ENCODE measurements around the gene DPEP1. TPM values are rescaled to one million over a fixed set of nuclear protein-coding genes. Genes with fewer than 3 reads are reported as not detected.

The DPEP1 gene
- polyA plus RNA-seq, 4 donors, result 125 to 375 (median 342) TPM

DNA sequence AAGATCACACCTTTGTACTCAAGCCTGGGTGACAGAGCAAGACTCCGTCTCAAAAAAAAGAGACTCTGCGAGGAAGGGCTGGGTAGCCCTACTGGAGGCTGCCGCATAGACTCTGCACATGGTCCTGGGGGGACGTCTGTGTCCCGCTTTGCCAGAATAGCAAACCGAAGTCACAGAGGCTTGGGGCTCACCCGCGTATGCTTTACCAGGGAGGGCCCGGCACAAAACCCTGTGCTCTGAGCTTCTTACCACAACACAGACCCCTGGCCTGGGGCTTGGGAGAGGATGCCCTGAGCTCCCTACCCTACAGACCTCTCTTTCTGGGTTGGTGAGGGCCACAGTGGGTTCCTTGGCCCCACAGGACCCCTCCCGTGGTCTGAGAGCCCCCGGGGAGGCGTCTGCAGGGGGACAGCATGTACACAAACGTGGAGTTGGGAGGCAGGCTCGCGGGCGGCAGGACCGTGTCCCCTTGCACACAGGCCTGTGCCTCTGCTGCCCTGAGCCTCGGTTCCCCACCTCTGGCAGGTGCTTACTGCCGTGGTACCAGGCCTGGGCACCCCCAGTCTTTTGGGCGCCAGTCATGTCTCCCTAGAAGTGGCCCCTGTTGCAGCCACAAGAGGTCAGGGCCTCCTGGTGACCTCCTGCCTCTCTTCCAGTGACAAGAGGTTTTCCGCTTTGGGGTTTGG is 24.1 kb upstream of the DPEP1 start:
- no peak for DNase-seq
- Histone ChIP-seq H3K36me3 (ENCODE audit: control insufficient read depth in 3 of 3, insufficient read depth in 2 of 3, low read depth in 1 of 3, low read length in 3 of 3) (no peaks in the 10 kb centered on the region), H3K27me3 (ENCODE audit: control insufficient read depth in 3 of 3, insufficient read depth in 3 of 3, low read length in 3 of 3) (no peaks in the 10 kb centered on the region), H3K27ac (ENCODE audit: low read depth in 1 of 3, low read length in 2 of 3) (no peak overlapping the region), H3K9me3 (ENCODE audit: control insufficient read depth in 2 of 2, insufficient read depth in 1 of 2, low read depth in 1 of 2, low read length in 1 of 2) (peaks cover 0 to 4% of the 10 kb centered on the region in 2 donors), H3K4me1 (ENCODE audit: control insufficient read depth in 3 of 3, insufficient read depth in 2 of 3, low read depth in 1 of 3, low read length in 2 of 3) (no peaks in the 10 kb centered on the region), H3K4me3 (ENCODE audit: low read depth in 1 of 3, low read length in 3 of 3) (no peak overlapping the region)
- 93 to 96% (median 94%) methylated on average over 21 of the region's 21 CpGs for WGBS, 3 donors
- no peak for FAIRE-seq

DNA sequence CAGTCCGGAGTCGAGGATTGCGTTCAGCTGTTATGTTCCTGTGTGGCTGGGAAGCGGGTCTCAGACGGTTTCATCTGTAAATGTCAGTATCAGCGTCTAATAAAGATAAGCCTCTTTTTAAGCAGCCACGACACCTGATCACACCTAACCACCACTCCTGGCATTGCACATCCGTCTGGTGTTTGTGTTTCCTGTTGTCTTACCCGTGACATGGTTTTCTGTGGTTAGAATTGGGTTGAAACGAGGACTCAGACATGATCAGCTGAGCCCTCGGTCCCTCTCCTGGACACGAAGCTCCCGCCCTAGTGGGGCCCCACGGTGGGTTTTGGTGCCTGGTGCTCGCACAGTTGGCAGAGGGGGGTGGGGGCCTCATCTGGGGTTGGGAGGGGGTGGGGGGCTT is 19.6 kb upstream of the DPEP1 start:
- Histone ChIP-seq H3K27me3 (ENCODE audit: control insufficient read depth in 3 of 3, insufficient read depth in 3 of 3, low read length in 3 of 3) (no peaks in the 10 kb centered on the region), H3K4me3 (ENCODE audit: low read depth in 1 of 3, low read length in 3 of 3) (no peak overlapping the region), H3K9me3 (ENCODE audit: control insufficient read depth in 2 of 2, insufficient read depth in 1 of 2, low read depth in 1 of 2, low read length in 1 of 2) (no peaks in the 10 kb centered on the region), H3K4me1 (ENCODE audit: control insufficient read depth in 3 of 3, insufficient read depth in 2 of 3, low read depth in 1 of 3, low read length in 2 of 3) (no peaks in the 10 kb centered on the region), H3K27ac (ENCODE audit: low read depth in 1 of 3, low read length in 2 of 3) (no peak overlapping the region), H3K36me3 (ENCODE audit: control insufficient read depth in 3 of 3, insufficient read depth in 2 of 3, low read depth in 1 of 3, low read length in 3 of 3) (no peaks in the 10 kb centered on the region)
- FAIRE-seq (no peak), DNase-seq (peak in 1 of 2 donors; percentile 59)
- WGBS, 3 donors, result 57 to 74% (median 68%) methylated on average over 15 of the region's 15 CpGs

DNA sequence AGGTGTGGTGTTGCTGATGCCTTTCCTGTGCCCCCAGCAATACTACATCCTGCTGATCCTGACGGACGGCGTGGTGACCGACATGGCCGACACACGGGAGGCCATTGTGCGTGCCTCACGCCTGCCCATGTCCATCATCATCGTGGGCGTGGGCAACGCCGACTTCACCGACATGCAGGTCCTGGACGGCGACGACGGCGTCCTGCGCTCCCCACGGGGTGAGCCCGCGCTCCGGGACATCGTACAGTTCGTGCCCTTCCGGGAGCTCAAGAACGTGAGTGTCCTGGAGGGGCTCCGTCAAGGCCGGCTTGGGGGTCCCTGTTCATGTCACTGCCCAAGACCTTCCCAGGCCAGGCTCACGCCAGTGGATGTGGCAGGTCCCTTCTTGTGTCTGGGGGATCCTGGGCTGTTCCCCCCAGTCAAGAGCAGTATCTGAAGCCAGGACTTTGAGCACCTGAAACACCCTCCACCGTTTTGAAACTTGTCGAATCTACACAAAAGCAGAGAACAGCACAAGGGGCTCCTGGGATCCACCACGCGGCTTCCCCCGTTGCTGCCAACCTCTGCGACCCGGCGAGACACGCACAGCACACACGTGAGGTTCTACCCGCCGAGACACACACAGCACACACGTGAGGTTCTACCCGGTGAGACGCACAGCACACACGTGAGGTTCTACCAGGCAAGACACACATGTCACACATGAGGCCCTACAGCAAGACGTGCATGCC is 17.9 kb upstream of the DPEP1 start:
- Histone ChIP-seq H3K4me3 (ENCODE audit: low read depth in 1 of 3, low read length in 3 of 3) (no peak overlapping the region), H3K9me3 (ENCODE audit: control insufficient read depth in 2 of 2, insufficient read depth in 1 of 2, low read depth in 1 of 2, low read length in 1 of 2) (no peaks in the 10 kb centered on the region), H3K36me3 (ENCODE audit: control insufficient read depth in 3 of 3, insufficient read depth in 2 of 3, low read depth in 1 of 3, low read length in 3 of 3) (no peaks in the 10 kb centered on the region), H3K4me1 (ENCODE audit: control insufficient read depth in 3 of 3, insufficient read depth in 2 of 3, low read depth in 1 of 3, low read length in 2 of 3) (no peaks in the 10 kb centered on the region), H3K27ac (ENCODE audit: low read depth in 1 of 3, low read length in 2 of 3) (no peak overlapping the region), H3K27me3 (ENCODE audit: control insufficient read depth in 3 of 3, insufficient read depth in 3 of 3, low read length in 3 of 3) (no peaks in the 10 kb centered on the region)
- FAIRE-seq (no peak), DNase-seq (no peak)
- WGBS, 3 donors, result 94 to 96% (median 96%) methylated on average over 47 of the region's 47 CpGs

DNA sequence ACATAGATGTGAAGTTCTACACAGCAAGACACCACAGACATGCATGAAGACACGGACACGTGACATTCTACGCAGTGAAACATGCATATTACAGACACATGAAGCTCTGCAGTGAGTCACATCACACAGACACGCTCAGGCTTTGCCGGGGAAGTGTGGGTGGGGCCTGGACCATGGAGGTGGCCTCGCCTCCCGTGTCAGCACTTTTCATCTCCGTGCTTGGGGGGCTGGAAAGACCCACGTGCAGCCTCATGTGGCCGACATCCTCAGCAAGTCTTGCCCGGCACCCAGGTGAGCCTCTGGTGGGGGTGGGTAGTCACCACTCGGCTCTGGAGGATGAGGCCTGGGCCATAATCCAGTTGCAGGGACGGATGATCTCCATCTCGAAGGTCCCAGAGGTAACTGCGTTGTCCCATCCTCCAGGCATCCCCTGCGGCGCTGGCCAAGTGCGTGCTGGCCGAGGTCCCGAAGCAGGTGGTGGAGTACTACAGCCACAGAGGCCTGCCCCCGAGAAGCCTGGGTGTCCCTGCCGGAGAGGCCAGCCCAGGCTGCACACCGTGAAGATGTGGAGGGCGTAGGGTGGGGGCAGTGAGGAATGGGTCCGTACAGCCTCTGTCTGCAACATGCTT is 17.3 kb upstream of the DPEP1 start:
- DNase-seq (no peak), FAIRE-seq (no peak)
- Histone ChIP-seq H3K36me3 (ENCODE audit: control insufficient read depth in 3 of 3, insufficient read depth in 2 of 3, low read depth in 1 of 3, low read length in 3 of 3) (no peaks in the 10 kb centered on the region), H3K27ac (ENCODE audit: low read depth in 1 of 3, low read length in 2 of 3) (no peak overlapping the region), H3K4me3 (ENCODE audit: low read depth in 1 of 3, low read length in 3 of 3) (no peak overlapping the region), H3K4me1 (ENCODE audit: control insufficient read depth in 3 of 3, insufficient read depth in 2 of 3, low read depth in 1 of 3, low read length in 2 of 3) (no peaks in the 10 kb centered on the region), H3K9me3 (ENCODE audit: control insufficient read depth in 2 of 2, insufficient read depth in 1 of 2, low read depth in 1 of 2, low read length in 1 of 2) (no peaks in the 10 kb centered on the region), H3K27me3 (ENCODE audit: control insufficient read depth in 3 of 3, insufficient read depth in 3 of 3, low read length in 3 of 3) (no peaks in the 10 kb centered on the region)
- 90 to 92% (median 90%) methylated on average over 23 to 25 of the region's 25 CpGs for WGBS, 3 donors

DNA sequence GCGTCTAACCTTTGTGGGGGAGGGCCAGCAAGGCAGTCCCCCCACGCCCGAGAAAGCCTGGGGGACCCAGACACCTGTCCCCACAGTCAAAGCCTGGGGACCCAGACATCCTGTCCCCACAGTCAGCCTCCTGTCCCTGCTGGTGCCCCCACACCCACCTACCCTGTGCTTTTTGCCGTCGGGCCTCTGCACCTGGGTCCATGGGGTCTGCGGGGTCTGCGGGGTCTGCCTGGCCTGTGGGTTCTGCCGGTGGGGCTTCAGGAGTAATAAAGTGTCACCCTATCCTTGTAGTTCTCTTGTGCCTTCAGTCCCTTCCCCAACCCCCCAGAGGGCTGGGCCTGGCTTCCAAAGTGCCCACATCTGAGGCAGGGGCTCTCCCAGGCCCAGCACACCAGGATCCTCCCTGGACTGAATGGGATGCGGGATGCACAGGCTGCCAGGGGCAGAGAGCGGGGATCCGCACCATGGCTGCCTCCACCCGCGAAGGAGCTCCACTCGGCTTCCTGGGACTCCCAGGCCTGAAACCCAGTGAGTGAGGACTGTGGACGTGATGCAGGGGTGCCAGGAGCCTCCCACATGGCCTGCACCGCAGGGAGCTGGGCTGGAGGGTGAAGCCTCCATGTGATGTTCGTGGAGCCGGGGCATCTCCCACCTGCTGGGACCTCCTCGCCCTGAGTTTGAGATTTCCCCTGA is 16.3 kb upstream of the DPEP1 start:
- FAIRE-seq (no peak), DNase-seq (no peak)
- WGBS, 3 donors, result 85 to 87% (median 87%) methylated on average over 19 of the region's 19 CpGs
- no peak overlapping the region for H3K27ac ChIP-seq (ENCODE audit: low read depth in 1 of 3, low read length in 2 of 3)
- no peak overlapping the region for H3K4me3 ChIP-seq (ENCODE audit: low read depth in 1 of 3, low read length in 3 of 3)
- H3K9me3 ChIP-seq (ENCODE audit: control insufficient read depth in 2 of 2, insufficient read depth in 1 of 2, low read depth in 1 of 2, low read length in 1 of 2), result no peaks in the 10 kb centered on the region
- H3K27me3 ChIP-seq (ENCODE audit: control insufficient read depth in 3 of 3, insufficient read depth in 3 of 3, low read length in 3 of 3), result no peaks in the 10 kb centered on the region
- H3K36me3 ChIP-seq (ENCODE audit: control insufficient read depth in 3 of 3, insufficient read depth in 2 of 3, low read depth in 1 of 3, low read length in 3 of 3), result no peaks in the 10 kb centered on the region
- no peaks in the 10 kb centered on the region for H3K4me1 ChIP-seq (ENCODE audit: control insufficient read depth in 3 of 3, insufficient read depth in 2 of 3, low read depth in 1 of 3, low read length in 2 of 3)

DNA sequence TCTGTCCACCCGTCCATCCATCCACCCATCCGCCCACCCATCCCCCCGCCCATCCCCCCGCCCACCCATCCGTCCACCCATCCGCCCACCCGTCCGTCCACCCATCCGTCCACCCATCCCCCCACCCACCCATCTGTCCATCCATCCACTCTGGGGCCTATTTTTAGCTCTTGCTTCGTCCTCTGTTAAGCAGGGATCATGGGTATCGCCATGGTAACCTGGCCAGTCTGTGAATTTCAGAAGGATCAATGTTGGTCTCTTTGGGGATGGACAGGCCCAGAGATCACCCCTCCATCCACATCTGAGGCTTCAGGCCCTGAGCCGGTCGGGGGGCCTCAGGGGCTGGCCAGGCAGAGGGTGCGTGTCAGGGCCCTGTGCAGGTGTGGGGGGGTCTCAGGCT is 15.2 kb upstream of the DPEP1 start:
- no peaks in the 10 kb centered on the region for H3K9me3 ChIP-seq (ENCODE audit: control insufficient read depth in 2 of 2, insufficient read depth in 1 of 2, low read depth in 1 of 2, low read length in 1 of 2)
- H3K4me1 ChIP-seq (ENCODE audit: control insufficient read depth in 3 of 3, insufficient read depth in 2 of 3, low read depth in 1 of 3, low read length in 2 of 3), result no peaks in the 10 kb centered on the region
- 56 to 69% (median 59%) methylated on average over 9 to 14 of the region's 14 CpGs for WGBS, 3 donors
- H3K27ac ChIP-seq (ENCODE audit: low read depth in 1 of 3, low read length in 2 of 3), result no peak overlapping the region
- DNase-seq, result no peak
- no peaks in the 10 kb centered on the region for H3K36me3 ChIP-seq (ENCODE audit: control insufficient read depth in 3 of 3, insufficient read depth in 2 of 3, low read depth in 1 of 3, low read length in 3 of 3)
- no peak for FAIRE-seq
- H3K4me3 ChIP-seq (ENCODE audit: low read depth in 1 of 3, low read length in 3 of 3), result no peak overlapping the region
- H3K27me3 ChIP-seq (ENCODE audit: control insufficient read depth in 3 of 3, insufficient read depth in 3 of 3, low read length in 3 of 3), result peaks cover 0 to 3% (median 0%) of the 10 kb centered on the region in 3 donors

DNA sequence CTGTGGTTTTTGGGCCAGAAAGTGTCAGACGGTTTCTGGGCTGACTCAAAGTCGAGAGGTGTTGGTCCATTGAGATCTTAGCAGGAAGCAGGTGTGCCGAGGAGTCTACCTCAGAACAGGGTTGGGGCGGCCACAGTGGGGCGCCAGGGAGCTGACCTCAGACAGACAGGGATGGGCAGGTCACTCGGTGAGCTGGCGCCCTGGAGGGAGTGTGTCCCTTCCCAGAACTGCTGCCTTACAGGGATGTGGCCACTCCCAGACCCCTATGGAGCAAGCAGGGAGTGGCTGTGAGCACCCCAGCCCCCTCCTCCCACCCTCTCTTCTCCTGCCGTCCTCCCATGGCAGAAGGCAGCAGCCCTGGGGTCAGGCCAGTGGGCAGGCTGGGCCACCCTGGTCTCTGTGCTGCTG is 14.0 kb upstream of the DPEP1 start:
- H3K36me3 ChIP-seq (ENCODE audit: control insufficient read depth in 3 of 3, insufficient read depth in 2 of 3, low read depth in 1 of 3, low read length in 3 of 3), result no peaks in the 10 kb centered on the region
- peaks cover 0 to 3% (median 0%) of the 10 kb centered on the region in 3 donors for H3K27me3 ChIP-seq (ENCODE audit: control insufficient read depth in 3 of 3, insufficient read depth in 3 of 3, low read length in 3 of 3)
- no peaks in the 10 kb centered on the region for H3K4me1 ChIP-seq (ENCODE audit: control insufficient read depth in 3 of 3, insufficient read depth in 2 of 3, low read depth in 1 of 3, low read length in 2 of 3)
- peak; percentile 75 to 82 for DNase-seq
- no peak overlapping the region for H3K27ac ChIP-seq (ENCODE audit: low read depth in 1 of 3, low read length in 2 of 3)
- no peak for FAIRE-seq
- H3K4me3 ChIP-seq (ENCODE audit: low read depth in 1 of 3, low read length in 3 of 3), result no peak overlapping the region
- no peaks in the 10 kb centered on the region for H3K9me3 ChIP-seq (ENCODE audit: control insufficient read depth in 2 of 2, insufficient read depth in 1 of 2, low read depth in 1 of 2, low read length in 1 of 2)
- WGBS, 3 donors, result 10 to 29% (median 18%) methylated on average over 6 to 8 of the region's 8 CpGs

DNA sequence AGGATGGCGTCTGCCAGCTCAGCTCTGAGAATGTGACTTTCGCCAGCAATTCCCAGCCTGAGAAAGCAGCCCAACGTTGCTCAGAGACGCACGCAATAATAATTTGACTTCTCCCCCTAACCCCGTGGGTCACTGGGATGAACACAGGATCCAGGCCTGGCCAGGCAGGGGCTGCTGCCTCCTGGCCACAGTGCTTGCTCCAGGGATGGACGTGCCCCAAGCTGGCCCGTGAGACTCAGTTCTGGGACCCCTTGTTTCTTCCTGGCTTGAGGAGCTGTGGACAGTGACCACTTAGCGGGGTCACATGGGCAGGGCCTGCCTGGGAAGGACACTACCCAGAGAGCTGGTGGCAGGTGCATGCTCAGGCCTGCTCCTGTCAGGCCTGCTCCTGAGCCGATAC is 13.5 kb upstream of the DPEP1 start:
- H3K9me3 ChIP-seq (ENCODE audit: control insufficient read depth in 2 of 2, insufficient read depth in 1 of 2, low read depth in 1 of 2, low read length in 1 of 2), result no peaks in the 10 kb centered on the region
- FAIRE-seq (no peak), DNase-seq (no peak)
- 87 to 89% (median 87%) methylated on average over 10 of the region's 10 CpGs for WGBS, 3 donors
- H3K36me3 ChIP-seq (ENCODE audit: control insufficient read depth in 3 of 3, insufficient read depth in 2 of 3, low read depth in 1 of 3, low read length in 3 of 3), result no peaks in the 10 kb centered on the region
- no peak overlapping the region for H3K4me3 ChIP-seq (ENCODE audit: low read depth in 1 of 3, low read length in 3 of 3)
- H3K27me3 ChIP-seq (ENCODE audit: control insufficient read depth in 3 of 3, insufficient read depth in 3 of 3, low read length in 3 of 3), result peaks cover 0 to 3% (median 0%) of the 10 kb centered on the region in 3 donors
- H3K4me1 ChIP-seq (ENCODE audit: control insufficient read depth in 3 of 3, insufficient read depth in 2 of 3, low read depth in 1 of 3, low read length in 2 of 3), result no peaks in the 10 kb centered on the region
- H3K27ac ChIP-seq (ENCODE audit: low read depth in 1 of 3, low read length in 2 of 3), result no peak overlapping the region
